ENCODE measurements around the gene FAM131B.

DNA sequence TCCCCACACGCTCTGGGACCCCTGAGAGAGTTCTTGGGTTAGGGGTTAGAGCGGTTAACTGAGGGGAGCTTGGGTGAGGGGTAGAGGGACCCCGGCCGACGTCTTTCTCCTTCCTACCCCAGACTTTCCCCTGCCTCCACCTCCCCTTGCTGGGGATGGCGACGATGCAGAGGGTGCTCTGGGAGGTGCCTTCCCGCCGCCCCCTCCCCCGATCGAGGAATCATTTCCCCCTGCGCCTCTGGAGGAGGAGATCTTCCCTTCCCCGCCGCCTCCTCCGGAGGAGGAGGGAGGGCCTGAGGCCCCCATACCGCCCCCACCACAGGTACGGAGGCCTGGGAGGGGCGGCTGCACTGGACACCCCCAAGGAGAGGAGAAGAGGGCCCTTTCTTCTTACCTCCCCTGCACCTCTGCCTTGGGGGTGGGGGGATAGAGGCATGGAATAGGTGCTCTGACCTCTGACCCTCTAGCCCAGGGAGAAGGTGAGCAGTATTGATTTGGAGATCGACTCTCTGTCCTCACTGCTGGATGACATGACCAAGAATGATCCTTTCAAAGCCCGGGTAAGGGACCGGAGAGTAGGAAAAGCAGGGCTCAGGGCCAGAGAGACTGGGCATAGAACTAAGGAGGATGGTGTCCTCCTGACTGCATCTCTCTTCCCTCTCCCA is 19.7 kb upstream of the FAM131B start:
- TF ChIP-seq GATA2 (IDR thresholded peaks at IDR 0.05; ENCODE audit: low read depth, low read length), result no peak
- TF ChIP-seq GATA3 (IDR thresholded peaks at IDR 0.05; ENCODE audit: low read depth, low read length), result no peak

Data from SH-SY5Y (cell line).